HG03520 (cell line): ENCODE data around the gene ABLIM1.

Source experiments
- ATAC-seq: cut with Tn5 transposase; IDR thresholded peaks from one replicate; pipeline ENCODE4 v1.9.1; 2021; ENCODE audit warnings: mild to moderate bottlenecking, moderate library complexity; ENCODE audit not compliant: unreplicated experiment

Gene ABLIM1

DNA sequence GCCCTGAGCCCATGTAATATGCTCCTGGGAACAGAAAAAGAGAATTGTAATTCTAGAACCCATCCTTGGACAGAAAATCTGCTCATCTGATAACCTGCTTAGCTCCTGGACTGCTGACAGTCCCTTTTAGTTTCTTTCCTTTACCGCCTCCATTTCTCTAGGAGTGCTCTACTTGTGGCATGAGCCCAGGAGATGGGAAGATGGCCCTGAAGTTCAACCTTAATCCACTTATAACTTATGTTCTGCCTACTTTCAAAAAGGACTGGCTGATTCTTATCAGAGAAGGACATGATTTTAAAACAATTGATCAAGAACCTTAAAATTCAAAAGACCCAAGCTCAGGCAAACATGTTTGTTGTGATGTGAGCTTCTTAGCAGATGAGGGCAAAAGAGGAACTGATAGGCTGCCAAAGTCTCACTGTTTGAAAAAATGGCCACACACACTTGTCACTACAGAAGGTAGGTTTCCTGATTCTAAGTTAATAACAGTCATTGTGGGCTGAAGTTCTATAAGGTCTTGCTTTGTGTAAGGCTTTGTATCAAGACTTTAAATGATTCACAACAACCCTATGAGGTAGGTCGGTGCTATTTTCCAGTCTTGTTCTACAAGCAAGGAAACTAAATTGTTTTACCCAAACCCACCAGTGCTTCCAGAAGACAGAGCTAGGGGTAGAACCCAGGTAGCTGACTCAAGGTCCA is 159.5 kb downstream of the ABLIM1 start:
- peak; percentile 64 for ATAC-seq

DNA sequence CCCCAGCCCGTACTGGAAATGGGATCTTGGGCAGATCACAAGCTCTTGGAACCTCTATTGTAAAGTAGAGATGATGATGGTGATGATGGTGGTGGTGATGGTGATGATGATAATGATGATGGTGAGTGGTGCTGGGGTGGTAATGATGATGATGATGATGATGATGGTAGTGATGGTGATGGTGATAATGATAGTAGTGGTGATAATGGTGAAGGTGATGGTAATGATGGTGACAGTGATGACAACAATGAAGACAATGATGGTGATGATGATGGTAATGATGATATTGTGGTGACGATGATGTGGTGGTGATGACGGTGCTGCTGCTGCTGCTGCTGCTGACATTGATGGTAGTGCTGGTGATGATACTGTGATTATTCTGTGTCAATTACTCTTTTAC is 162.8 kb downstream of the ABLIM1 start:
- no peak for ATAC-seq

DNA sequence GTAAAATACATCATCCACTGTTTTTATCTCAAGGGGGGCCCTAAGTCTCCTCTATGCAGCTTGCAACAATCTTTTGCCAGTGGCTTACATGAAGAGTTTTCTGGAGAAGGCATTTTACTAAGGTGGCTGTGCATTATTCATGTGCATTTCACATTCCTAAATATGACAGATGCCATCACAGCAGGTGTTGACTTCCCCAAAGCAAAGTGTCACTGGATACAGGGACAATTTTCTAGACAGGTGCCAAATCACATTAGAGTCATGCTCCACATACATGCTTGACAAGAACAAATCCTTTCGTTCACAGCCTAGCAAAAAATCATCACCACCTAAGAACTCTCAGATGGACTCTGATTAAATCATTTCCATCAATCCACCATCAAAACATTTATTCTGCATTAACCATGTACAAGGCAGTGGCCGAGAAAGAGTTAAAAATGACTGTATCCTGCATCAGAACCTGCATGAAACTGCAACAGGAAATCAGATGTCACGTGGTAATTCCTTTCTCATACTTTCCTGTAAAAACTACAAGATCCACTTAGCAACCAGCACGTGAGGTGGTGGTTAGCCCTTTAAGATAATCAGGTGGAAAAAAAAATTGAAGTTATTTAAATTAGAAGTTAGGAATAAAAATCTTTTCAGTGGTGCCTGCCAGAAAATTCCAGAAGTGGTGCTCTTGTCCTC is 165.6 kb downstream of the ABLIM1 start:
- no peak for ATAC-seq

DNA sequence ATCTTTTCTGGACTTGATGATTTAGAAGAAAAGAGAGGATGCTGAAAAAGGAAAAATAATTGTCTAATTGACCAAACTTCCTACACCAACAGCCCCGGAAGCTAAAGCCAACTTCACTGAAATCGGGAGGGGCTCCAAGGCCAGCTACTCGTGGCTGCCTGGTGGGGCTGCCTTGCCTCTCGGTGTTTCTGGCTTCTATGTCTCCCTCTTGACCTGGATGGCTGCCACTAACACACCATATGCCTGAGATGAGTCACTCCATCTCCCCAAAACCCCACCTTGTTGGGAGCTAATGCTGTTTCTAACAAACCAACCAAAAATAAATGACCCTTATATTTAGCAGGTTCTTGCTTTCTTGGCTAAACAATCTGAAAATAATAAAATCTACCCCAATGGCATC is 166.1 kb downstream of the ABLIM1 start:
- ATAC-seq = no peak

DNA sequence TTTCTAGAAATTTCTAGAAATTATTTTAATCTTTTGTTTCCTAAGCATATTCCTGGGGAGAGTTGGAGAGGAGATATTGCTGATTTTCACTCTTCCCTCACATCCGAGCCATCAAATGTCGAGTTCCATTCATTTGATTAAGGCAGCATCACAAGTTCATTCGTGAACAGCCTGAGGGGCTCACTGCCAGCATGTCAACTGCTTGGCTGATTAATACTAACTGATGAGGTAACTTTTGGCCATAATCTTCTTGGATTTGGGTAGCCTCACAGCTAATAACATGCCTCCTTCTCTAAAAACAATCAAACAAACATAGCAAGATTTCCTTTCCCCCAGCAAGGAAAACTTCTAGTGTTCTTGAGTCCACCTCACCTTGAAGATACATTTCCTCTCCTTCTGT is 166.7 kb downstream of the ABLIM1 start:
- no peak for ATAC-seq

DNA sequence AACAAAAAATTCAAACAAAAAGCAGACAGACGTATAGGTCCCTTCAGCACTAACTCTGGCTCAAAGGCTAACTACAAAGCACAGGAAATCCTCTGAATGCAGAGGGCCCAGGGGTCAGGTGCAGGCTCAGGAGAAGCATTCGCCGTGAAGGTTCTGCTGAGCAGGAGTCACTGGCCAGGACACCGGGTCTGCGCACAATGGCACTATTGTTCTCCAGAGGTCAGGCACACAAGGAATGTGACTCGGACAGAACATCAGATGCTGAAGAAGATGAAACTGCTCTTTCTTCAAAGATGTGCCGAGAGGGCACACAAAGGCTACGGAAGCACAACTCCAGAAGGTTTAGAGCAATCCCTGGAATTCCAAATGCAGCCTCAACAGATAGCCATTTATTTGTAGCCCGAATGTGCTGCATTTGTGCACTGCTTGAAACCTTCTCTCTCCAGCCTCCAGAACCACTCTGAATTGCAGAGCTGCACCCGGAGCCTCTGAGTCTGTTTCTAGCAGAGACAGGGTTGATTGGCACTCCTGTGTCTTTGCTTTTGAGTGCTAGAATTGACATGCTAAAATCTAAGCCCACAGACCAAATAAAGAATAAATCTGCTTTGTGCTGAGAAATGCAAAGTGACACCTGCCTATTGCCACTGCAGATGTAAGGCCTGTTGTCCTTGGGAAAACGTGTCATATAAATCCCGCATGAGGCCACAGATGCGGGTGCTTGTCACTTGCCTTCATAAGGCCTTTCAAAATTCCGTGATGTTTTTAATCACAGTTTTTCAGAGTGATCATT is 168.4 kb downstream of the ABLIM1 start:
- ATAC-seq = no peak

DNA sequence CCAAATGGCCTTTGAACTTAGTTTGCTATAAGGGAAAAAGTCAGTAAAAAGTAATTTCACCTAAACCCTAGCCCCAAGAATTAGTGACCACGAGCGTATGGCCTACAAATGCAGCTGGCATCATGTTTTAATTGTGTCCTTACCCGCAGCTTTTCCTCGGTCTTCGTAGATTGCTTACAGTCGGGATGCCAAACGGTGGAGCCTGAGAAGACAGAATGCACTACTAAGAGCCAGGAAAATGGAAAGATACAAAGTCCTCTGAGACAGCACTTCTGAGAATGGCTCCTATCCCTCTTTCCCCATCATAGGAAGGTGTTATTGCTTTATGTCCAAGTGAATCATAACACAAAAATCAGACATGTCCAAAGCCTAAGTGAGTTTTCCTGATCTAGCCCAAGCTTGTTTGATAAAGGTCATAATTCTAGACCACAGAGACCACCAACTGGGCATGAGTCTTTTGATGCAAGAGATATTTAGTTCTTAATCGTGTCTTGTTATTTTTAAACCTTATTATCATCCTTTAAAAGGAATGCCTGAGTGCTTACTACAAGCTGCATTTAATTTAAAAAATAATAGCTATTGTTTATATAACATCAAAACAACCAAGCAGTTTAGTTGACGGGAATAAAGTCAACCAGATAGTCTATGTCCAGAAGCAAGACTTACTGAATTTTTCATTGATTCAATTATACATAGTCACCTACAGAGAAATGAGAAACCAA is 170.1 kb downstream of the ABLIM1 start:
- no peak for ATAC-seq

DNA sequence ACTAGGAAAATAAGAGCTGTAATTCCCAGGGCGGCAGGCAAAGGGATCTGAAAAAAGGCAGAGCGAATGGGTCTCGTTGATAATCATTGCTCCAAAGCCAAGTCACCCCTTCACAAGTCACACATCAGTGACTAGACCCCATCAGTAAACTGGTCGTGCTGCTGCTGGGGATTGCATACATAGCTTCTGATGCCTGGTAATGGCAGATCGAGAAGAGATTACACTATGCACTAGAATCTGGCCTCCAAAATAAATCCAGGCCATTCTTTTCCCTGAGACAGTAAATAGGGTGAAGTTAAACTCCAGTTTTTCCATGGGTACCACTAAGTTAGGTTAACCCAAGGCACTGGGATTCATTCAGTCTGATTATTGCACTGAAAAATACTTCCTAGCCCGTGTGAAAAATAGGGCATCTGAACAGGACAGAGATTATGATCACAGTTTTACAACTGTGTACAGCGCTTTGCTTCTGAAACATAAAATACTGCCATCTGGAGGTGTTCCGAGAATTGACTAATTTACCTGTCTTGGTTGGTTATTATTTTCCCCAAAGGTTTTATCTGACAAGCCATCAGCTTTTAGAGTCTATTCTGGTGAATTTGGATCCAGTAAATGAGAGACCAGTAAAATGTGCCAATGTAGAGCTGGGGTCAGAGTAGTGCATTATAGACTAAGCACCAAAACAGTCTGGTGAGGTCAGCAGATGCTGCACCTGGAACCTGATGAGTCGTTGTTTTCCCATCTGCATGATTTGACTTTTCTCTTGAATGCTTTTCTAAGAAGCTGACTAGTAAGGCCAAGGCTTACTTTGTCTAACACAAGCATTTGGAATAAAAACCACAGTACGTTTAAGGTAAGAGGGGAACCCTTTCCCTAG is 170.9 kb downstream of the ABLIM1 start:
- ATAC-seq = no peak

DNA sequence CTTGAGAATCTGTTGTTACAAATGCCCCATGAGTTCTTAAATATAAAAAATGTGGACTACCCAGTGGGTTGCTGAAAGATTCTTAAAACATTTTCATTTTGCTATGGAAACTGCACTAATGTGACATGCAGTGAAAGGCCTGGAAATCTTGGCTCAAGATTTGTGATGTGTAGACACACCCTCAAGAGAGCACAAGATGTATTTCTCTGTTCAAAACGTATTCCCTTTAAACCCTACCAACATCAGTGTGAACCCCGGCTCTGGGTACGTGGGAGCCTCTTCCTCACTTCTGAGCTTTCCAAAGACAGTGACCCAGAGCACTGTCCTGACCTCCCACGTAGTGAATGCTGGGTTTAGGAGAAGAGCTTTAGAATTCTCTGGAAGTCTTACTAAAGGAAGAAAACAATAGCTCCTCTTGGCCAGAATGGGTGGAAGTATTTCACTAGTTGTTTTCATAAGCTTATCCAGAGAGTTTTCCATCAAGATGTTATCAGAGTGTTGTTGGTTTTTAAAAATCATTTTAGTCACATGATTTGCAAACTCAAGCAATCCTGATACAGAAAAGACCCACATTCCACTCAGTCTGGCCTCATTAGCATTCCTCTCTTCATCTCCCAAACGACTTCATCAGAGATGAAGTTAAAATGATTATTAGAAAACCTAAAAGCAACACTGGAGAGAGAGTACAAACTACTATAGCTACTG is 172.2 kb downstream of the ABLIM1 start:
- ATAC-seq = no peak

DNA sequence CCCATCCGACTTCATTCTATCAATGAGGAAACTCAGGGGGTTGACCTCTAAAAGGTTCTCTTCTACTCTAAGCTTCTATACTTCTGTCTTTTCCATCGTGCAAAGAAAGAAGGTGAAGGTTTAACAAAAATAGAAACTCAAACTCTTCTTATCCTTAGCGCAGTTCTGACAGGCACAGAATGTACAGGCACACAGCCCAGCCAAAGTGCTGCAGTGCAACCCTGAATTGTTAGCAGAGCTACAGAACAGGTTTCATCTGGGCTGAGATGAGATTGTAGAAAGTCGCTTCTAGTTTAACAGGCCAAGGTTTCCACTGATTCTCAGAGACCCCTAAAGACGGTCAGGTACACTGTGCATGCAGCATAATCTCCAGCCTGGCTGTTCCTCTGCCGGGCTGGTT is 174.5 kb downstream of the ABLIM1 start:
- ATAC-seq = no peak

DNA sequence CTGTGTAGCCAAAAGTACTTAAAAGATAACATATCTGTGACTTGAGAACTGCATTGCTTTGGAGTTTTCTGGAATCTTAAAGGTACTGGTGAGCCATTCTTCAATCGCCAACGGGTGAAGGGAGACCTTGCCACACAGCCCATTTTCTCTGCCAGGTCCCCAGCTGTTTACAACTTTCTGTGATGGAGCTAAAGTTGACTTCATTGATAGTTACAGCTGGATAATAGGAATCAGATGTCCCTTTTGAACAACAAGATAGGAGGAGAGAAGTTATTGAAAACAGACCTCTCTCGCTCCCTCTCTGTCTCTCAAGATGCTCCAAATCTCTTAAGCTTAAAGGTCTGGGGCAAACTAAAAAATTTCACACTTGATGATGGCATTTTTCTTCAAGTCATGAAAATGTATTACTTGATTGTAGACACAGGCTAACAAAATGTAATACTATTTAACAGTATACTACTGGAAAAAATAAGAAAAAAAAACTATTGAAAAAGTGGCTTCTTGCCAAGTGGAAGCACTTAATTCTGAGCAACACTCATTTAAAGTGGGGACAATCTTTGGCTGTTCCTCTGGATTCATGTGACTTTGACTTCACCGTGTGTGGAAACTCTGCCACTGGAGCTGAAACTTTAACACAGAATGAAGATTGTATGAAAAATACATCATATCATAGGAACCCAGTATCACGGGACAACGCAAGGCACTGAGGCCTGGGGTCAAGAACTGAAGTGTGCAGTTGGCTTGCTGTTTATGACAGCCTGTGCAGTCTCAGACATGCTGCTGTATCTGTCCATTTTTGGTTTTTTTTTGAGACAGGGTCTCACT is 175.4 kb downstream of the ABLIM1 start:
- ATAC-seq = no peak

DNA sequence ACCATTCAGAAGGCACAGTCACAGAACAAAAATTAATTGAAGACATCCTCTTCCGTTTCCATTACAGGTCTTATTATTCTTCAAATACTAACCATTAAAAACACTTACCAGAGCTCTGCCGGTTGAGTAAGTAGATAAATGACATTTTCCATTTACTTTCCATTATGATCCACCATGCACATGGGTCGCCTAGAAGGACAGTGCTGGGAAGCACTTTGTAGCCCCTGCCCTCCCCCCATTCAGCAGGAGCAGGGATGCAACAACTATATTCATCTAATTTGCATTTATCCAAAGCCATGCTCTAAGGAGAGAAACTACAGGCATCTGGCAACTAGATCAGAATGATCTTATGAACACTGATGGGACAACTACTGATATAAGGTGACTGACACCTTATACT is 177.0 kb downstream of the ABLIM1 start:
- ATAC-seq = no peak

DNA sequence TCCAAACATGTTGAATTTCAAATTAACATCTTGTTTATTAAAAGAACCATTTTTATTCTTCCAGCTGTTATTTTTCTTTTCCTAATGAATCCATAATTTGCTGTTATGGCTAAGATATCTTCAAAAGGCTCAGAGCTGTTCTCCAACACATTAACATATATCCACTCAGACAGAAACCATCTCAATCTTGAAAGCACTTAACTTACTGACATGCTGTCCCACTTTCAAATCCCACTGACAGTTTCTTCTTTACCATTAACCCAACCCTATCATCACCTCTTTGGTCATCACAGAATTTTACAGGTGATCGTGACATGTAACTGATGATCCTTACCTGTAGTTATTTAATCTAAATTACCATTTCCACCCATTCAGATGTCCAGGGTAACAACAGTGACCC is 178.2 kb downstream of the ABLIM1 start:
- no peak for ATAC-seq

DNA sequence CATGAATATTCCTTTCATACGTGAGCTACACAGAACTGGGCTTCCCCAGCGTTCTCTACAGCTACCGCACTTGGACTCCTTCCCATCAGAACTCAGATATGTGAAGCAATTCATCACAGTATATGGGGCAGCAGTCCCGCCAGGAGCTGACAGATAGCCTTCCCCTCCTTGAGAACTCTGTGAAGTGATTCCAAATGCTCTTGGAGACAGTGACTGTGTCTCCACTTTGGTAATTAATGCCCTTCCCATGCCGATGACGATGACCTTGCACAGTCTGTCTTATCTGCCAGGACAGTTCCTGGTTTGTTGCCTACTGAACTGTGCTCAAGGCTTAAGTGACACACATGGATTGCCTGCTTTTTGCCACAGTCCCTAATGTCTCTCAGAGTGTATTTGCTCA is 178.8 kb downstream of the ABLIM1 start:
- no peak for ATAC-seq

DNA sequence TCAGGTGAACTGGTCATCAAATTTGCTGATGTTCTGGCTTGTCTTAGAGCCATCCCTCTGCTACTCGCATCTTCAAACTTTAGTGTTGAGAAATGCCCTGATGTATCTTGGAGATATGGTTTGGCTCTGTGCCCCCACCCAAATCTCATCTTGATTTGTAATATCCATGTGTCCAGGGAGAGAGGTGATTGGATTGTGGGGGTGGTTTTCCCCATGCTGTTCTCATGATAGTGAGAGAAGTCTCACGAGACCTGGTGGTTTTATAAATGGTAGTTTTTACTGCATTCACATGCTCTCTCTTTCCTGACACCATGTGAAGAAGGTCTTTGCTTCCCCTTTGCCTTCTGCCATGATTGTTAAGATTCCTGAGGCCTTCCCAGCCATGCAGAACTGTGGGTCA is 179.8 kb downstream of the ABLIM1 start:
- ATAC-seq = no peak

DNA sequence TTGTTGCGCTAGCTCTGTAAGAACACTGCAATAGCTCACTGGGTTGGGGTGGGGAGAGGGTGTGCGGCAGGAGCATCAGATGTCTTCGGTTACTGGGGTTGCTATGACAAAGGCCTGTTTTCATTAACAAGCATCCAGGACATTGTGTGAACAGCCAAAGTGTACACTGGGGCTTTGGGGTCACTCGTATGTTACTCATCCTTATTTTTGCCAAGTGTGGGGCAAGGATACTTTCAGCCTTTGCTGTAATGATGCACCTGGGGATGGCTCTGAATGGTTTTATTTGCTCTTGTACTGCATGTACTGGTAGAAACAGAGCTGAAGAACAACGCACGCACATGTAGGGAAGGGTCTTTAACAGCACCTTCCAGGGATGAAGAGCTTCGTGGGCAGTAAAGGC is 180.8 kb downstream of the ABLIM1 start:
- no peak for ATAC-seq

DNA sequence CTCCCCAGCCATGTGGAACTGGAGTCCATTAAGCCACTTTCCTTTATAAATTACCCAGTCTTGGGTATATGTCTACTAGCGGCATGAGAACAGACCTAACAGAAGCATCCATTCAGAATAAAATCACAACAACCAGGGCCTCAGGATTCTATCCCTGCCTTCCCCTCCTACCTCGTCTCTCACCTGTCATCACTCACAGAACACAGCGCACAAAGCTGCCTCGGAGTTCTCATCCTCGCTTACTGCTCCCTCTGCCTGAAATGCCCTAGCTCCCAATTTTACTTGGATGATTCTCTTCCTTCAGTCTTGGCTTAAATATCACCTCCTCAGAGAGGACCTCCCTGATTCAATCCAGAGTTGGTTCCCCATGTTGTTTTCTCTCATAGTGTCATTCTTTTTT is 183.1 kb downstream of the ABLIM1 start:
- ATAC-seq = no peak

DNA sequence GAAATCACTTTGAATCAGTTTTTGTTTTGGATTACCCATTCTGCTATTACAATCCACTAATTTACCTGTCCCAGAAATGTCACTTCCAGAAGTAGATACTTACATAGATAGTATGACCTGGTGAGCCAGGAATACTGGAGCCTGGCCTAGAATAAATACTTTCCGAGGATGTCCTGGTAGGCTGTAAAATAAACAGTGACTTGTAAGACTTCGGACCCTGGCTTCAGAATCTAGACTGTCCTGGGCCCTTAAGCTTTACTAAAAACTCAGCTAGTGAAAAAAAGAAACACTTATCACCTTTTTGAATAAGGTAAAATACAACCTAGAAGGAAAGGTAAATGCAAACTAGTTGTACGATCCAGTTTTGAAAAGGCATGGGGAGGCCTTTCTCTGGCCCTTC is 184.3 kb downstream of the ABLIM1 start:
- ATAC-seq = no peak

DNA sequence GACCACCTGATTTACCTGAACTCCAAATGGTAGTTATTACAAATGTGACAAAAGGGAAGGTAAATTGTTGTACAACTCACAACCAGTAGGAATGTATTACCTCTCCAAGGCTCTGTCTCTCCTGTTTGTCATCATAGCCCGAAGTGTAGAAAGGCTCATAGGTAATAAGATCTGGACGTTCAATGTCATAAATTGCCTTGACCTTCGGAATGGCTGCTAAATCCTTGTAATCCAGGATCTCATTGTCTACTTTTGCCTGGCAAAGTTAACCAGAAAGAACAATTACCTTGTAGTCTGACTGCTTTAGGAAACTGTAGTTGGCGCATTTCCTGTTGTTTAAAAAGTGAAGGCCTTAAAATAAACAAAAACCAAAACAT is 185.2 kb downstream of the ABLIM1 start:
- no peak for ATAC-seq
